ENCODE measurements around the gene HNRNPH3. TPM values are rescaled to one million over a fixed set of nuclear protein-coding genes. Genes with fewer than 3 reads are reported as not detected.

HNRNPH3 gene
- total RNA-seq, 1 donor from 2014 or later, result 24.1 TPM

DNA sequence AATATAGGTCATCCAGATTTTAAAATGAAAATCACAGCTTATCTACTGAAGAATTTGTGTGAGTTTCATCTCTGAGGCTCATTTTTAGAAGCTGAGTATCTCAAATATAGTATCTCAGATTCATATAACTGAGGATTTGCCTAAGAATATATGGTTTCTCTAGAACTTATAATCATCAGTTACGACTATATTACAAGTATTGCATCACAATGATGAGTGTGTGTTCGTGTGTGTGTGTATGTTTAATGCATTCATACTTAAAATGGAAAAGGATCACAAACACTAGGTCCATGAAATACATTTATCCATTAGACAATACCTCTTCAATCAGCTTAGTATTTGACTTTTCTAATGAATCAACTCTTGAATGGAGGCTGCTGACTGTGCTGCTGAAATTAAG is 53.9 kb downstream of the HNRNPH3 start:
- no peak for DNase-seq (ENCODE audit: low read depth, low spot score)

Other genes with a start within 250 kb of the HNRNPH3 start
- gene MYPN, start 222.6 kb upstream of the HNRNPH3 start, total RNA-seq, result under 0.01 and 0.14 TPM in 2 replicates
- not detected in 2 replicates for gene ATOH7, start 100.0 kb upstream of the HNRNPH3 start, total RNA-seq
- 3.0 and 3.9 TPM in 2 replicates for gene PBLD, start 864 bp downstream of the HNRNPH3 start, total RNA-seq
- gene RUFY2, start 75.2 kb downstream of the HNRNPH3 start, total RNA-seq, result 15.0 and 18.4 TPM in 2 replicates
- 8.1 and 11.1 TPM in 2 replicates for gene DNA2, start 139.9 kb downstream of the HNRNPH3 start, total RNA-seq
- 9.5 and 10.9 TPM in 2 replicates for gene SLC25A16, start 195.5 kb downstream of the HNRNPH3 start, total RNA-seq
- gene TET1, start 228.3 kb downstream of the HNRNPH3 start, total RNA-seq, result 0.07 and 0.21 TPM in 2 replicates

All from pulmonary artery endothelial cell (primary cell).